Effector CD8-positive, alpha-beta T cell (primary cell): Measurements from ENCODE around the gene ICE1.

Experiments used
- DNase-seq: peaks from one replicate; lab custom pipeline; 2025; lab: John Stamatoyannopoulos, UW

ICE1 gene

GRCh38 chr5:5536871-5537270, 114.4 kb downstream of the ICE1 start:
- DNase-seq: no peak

- DNase-seq: no peak
These were observed 114.9 kb downstream of the ICE1 start for GRCh38 chr5:5537426-5537825.

- no peak for DNase-seq
These were observed 117.1 kb downstream of the ICE1 start for GRCh38 chr5:5539590-5539989.
